Caco-2 (cell line): ENCODE data around the gene PDE2A. TPM values are rescaled to one million over a fixed set of nuclear protein-coding genes. Genes with fewer than 3 reads are reported as not detected.

Experiments used
- BruUV-seq: library from RNA; stranded (reverse); fragments of 400-500 nt; replicated peaks from 2 replicates; lab custom pipeline; 2021; lab: Mats Ljungman, UMichigan
- CTCF ChIA-PET: fragments of 300-600 bp; sonication (Branson Sonifier 250); formaldehyde crosslinking; loops from one replicate; lab custom pipeline; 2022; ENCODE audit warnings: antibody characterized with exemption; lab: Charles Lee
- POLR2A ChIA-PET: fragments of 300-600 bp; sonication (Branson Sonifier 250); formaldehyde crosslinking; loops from one replicate; lab custom pipeline; 2022; ENCODE audit warnings: antibody characterized with exemption; lab: Charles Lee
- DNase-seq, 2 experiments: peaks; one replicate each; pipeline versions ENCODE4 v3.0.0 to v3.0.0-alpha.2; 2020 to 2022
- H3K27me3 ChIP-seq: replicated peaks from 2 replicates; pipeline ENCODE4 v1.6.0; 2011; ENCODE audit warnings: low read length; ENCODE audit not compliant: control insufficient read depth, insufficient read depth
- H3K36me3 ChIP-seq: 2 replicates; pipeline ENCODE4 v1.5.1; 2011; ENCODE audit warnings: low read length; ENCODE audit not compliant: control insufficient read depth, insufficient read depth
- H3K4me1 ChIP-seq: fragments of 250-450 bp; sonication (Bioruptor Pico); 2 replicates; pipeline ENCODE4 v1.5.1; 2020; ENCODE audit warnings: mild to moderate bottlenecking
- H3K4me3 ChIP-seq: 2 replicates; pipeline ENCODE4 v1.5.1; 2011; ENCODE audit warnings: low read depth, mild to moderate bottlenecking, control low read depth, low read length
- H3K9me3 ChIP-seq: fragments of 250-450 bp; sonication (Bioruptor Pico); 2 replicates; pipeline ENCODE4 v1.5.1; 2020; ENCODE audit warnings: mild to moderate bottlenecking, moderate library complexity
- H3K27ac Mint-ChIP-seq: one replicate; pipeline ENCODE4 v1.8.0; 2022; ENCODE audit warnings: mixed read lengths; ENCODE audit not compliant: unreplicated experiment
- H3K27me3 Mint-ChIP-seq: one replicate; pipeline ENCODE4 v1.8.0; 2022; ENCODE audit warnings: mixed read lengths; ENCODE audit not compliant: insufficient read depth, unreplicated experiment
- H3K36me3 Mint-ChIP-seq: one replicate; pipeline ENCODE4 v1.8.0; 2022; ENCODE audit warnings: mild to moderate bottlenecking, mixed read lengths; ENCODE audit not compliant: insufficient read depth, unreplicated experiment
- H3K4me1 Mint-ChIP-seq: one replicate; pipeline ENCODE4 v1.8.0; 2022; ENCODE audit warnings: low read depth, mixed read lengths; ENCODE audit not compliant: unreplicated experiment
- H3K4me3 Mint-ChIP-seq: one replicate; pipeline ENCODE4 v1.8.0; 2022; ENCODE audit warnings: mild to moderate bottlenecking, moderate library complexity, mixed read lengths; ENCODE audit not compliant: unreplicated experiment
- H3K9me3 Mint-ChIP-seq: one replicate; pipeline ENCODE4 v1.8.0; 2022; ENCODE audit warnings: mixed read lengths; ENCODE audit not compliant: unreplicated experiment
- intact Hi-C: fragments of 100-400 bp; cut with micrococcal nuclease; formaldehyde crosslinking; loops from one replicate; pipeline ENCODE4 v1.10.0; 2022; ENCODE audit not compliant: unreplicated experiment
- total RNA-seq: library from RNA; stranded (reverse); gene quantifications from 2 replicates; pipeline ENCODE4 v1.2.3, GENCODE V29; 2022
- TF ChIP-seq, protein P1 (sequence below), 2 experiments: fragments of 200-600 bp in 1 of 2; IDR thresholded peaks; 1 replicate in 1 of 2; 2 replicates in 1 of 2; pipeline versions ENCODE4 v1.5.1 to v1.8.0; 2011 to 2022; ENCODE audit warnings: antibody characterized with exemption in 1 of 2, control low read depth in 1 of 2, inconsistent platforms in 1 of 2, low read depth in 1 of 2, low read length in 1 of 2, mild to moderate bottlenecking in 1 of 2, moderate library complexity in 1 of 2; ENCODE audit not compliant: insufficient read depth in 1 of 2, severe bottlenecking in 1 of 2, unreplicated experiment in 1 of 2

PDE2A gene
- total RNA-seq, 1 experiment from 2014 or later = 1.4 TPM

DNA sequence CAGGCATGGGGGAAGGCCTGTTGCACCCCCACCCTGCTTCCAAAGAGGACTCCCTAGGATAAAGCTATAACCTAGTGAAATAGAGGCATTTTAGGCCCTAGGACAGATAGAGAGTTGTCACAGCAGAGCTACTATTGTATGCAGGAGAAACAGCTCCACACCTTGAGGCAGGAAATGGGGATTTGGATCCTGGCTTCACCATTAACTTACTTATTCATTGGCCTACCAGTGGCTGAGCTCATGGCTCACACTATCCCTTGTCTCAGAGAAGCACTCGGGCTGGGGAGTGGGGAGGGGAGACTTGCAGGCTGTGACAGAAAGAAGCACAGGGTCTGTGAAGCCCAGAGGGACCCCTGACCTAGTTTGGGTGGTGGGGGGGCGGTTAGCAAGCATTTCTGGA is 999 bp upstream of the PDE2A start:
- Histone ChIP-seq H3K27me3 (no peaks in the 10 kb centered on the region; the same call in 1 of the 2 replicates), H3K36me3 (no peaks in the 10 kb centered on the region), H3K9me3 (no peaks in the 10 kb centered on the region), H3K4me3 (no peak overlapping the region), H3K4me1 (no peaks in the 10 kb centered on the region)
- Mint-ChIP-seq H3K27me3 (peaks cover 49% of the 10 kb centered on the region), H3K27ac (no peak overlapping the region), H3K4me3 (no peak overlapping the region), H3K36me3 (peaks cover 14% of the 10 kb centered on the region), H3K9me3 (no peaks in the 10 kb centered on the region), H3K4me1 (no peaks in the 10 kb centered on the region)
- DNase-seq = no peak
- POLR2A ChIA-PET = interaction anchor here (0.6 kb wide), 1 partner anchor 650 kb away, joined by 3 read pairs; no protein-coding TSS in a partner anchor
- TF ChIP-seq, protein P1, sequence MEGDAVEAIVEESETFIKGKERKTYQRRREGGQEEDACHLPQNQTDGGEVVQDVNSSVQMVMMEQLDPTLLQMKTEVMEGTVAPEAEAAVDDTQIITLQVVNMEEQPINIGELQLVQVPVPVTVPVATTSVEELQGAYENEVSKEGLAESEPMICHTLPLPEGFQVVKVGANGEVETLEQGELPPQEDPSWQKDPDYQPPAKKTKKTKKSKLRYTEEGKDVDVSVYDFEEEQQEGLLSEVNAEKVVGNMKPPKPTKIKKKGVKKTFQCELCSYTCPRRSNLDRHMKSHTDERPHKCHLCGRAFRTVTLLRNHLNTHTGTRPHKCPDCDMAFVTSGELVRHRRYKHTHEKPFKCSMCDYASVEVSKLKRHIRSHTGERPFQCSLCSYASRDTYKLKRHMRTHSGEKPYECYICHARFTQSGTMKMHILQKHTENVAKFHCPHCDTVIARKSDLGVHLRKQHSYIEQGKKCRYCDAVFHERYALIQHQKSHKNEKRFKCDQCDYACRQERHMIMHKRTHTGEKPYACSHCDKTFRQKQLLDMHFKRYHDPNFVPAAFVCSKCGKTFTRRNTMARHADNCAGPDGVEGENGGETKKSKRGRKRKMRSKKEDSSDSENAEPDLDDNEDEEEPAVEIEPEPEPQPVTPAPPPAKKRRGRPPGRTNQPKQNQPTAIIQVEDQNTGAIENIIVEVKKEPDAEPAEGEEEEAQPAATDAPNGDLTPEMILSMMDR (IDR thresholded peaks at IDR 0.05; ENCODE audit: insufficient read depth in 1 of 2, low read depth in 1 of 2, low read length in 1 of 2, severe bottlenecking in 1 of 2, unreplicated experiment in 1 of 2) = no peak
- intact Hi-C loops = no loop called here
- CTCF ChIA-PET = interaction anchor here (1.0 to 2.4 kb wide), 2 partner anchors 9 to 102 kb away, joined by 5 to 17 read pairs; no protein-coding TSS in a partner anchor
- no TSS peak for BruUV-seq

- H3K4me3 Mint-ChIP-seq = no peak overlapping the region
Measured at GRCh38 chr11:72673284-72673942, 809 bp downstream of the PDE2A start.

DNA sequence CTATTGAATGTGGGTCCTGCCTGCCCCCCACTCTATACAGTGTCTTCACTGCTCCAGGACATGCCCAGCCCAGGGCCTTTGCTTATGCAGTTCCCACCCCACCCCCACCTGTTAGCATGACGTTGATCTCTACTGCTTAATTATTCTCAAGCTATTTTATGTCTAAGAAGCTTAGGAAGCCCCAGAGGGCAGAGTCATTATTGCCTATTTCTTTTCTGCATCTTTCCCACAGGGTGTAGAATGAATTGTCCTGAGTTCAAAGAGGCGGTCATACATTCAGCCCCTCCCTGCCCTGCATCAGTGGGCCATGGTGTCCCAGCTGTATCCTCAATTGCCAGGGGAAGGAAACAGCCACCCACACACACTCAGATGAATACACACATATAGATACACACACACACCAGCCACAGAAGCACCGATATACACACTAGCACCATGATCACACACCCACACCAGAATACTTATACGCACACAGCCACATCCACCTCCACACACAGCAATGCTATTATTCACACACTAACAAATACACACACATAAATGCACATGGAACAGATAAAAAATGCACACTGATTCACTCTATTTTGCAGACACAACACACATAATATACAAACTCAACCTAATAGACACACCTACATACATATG is 1.5 kb downstream of the PDE2A start:
- BruUV-seq = no TSS peak
- no peak overlapping the region for H3K27ac Mint-ChIP-seq
- Histone ChIP-seq H3K9me3 (0 out of 2 replicates have a peak, but pooled peaks cover 4% of the 10 kb centered on the region), H3K4me3 (no peak overlapping the region), H3K36me3 (no peaks in the 10 kb centered on the region), H3K4me1 (no peaks in the 10 kb centered on the region), H3K27me3 (no peaks in the 10 kb centered on the region; the same call in 1 of the 2 replicates)
- POLR2A ChIA-PET = no interaction called here
- H3K36me3 Mint-ChIP-seq = peaks cover under 1% of the 10 kb centered on the region
- intact Hi-C loops = no loop called here
- TF ChIP-seq, protein P1 (IDR thresholded peaks at IDR 0.05; ENCODE audit: insufficient read depth in 1 of 2, low read depth in 1 of 2, low read length in 1 of 2, severe bottlenecking in 1 of 2, unreplicated experiment in 1 of 2) = no peak
- no peak for DNase-seq
- peaks cover 32% of the 10 kb centered on the region for H3K27me3 Mint-ChIP-seq
- CTCF ChIA-PET = interaction anchor here (0.6 to 1.6 kb wide), 3 partner anchors 12 to 400 kb away, joined by 4 to 8 read pairs (median 5); no protein-coding TSS in a partner anchor
- no peaks in the 10 kb centered on the region for H3K4me1 Mint-ChIP-seq
- H3K4me3 Mint-ChIP-seq = no peak overlapping the region
- H3K9me3 Mint-ChIP-seq = peaks cover 1% of the 10 kb centered on the region

More at GRCh38 chr11:72673284-72673942, 809 bp downstream of the PDE2A start:
- Mint-ChIP-seq H3K36me3 (peaks cover 8% of the 10 kb centered on the region), H3K27ac (no peak overlapping the region), H3K4me1 (no peaks in the 10 kb centered on the region), H3K27me3 (peaks cover 39% of the 10 kb centered on the region), H3K9me3 (no peaks in the 10 kb centered on the region)
- CTCF ChIA-PET = interaction anchor here (1.6 kb wide), 1 partner anchor 11 kb away, joined by 8 read pairs; no protein-coding TSS in a partner anchor
- no peaks in the 10 kb centered on the region for H3K36me3 ChIP-seq
- no peaks in the 10 kb centered on the region for H3K4me1 ChIP-seq
- POLR2A ChIA-PET = no interaction called here
- intact Hi-C loops = no loop called here
- no TSS peak for BruUV-seq
- DNase-seq = peak in 1 of 2 experiments; percentile 60
- H3K4me3 ChIP-seq = no peak overlapping the region
- 0 out of 2 replicates have a peak, but pooled peaks cover 1% of the 10 kb centered on the region for H3K9me3 ChIP-seq
- TF ChIP-seq, protein P1 (IDR thresholded peaks at IDR 0.05; ENCODE audit: insufficient read depth in 1 of 2, low read depth in 1 of 2, low read length in 1 of 2, severe bottlenecking in 1 of 2, unreplicated experiment in 1 of 2) = no peak
- no peaks in the 10 kb centered on the region; the same call in 1 of the 2 replicates for H3K27me3 ChIP-seq
